ENCODE data around the gene NGLY1. TPM values are rescaled to one million over a fixed set of nuclear protein-coding genes. Genes with fewer than 3 reads are reported as not detected.

The NGLY1 gene
- total and polyA plus RNA-seq, 9 of the 15 experiments (the other 6 are each of a cell fraction or from before 2014, with no cell fraction given), result 52.2 to 124 (median 87.6) TPM

GRCh38 chr3:25679166-25679565, 104.1 kb downstream of the NGLY1 start:
- H3K27ac ChIP-seq (ENCODE audit: extremely low read depth, low read depth, low read length), result no peak overlapping the region
- intact Hi-C loops (cut with micrococcal nuclease) (no loop called here), in situ Hi-C loops (cut with MboI) (no loop called here)
- no peak overlapping the region for H3K9ac ChIP-seq (ENCODE audit: insufficient read depth in 1 of 2, low read depth in 2 of 2, low read length in 2 of 2)
- ChIA-PET POLR2A (no interaction called here), CTCF (ENCODE audit: low intra/inter-chr PET ratio) (no interaction called here)
- H2AFZ ChIP-seq (ENCODE audit: low read depth, low read length), result no peak overlapping the region
- peaks cover 0 to 6% of the 10 kb centered on the region in 2 experiments; a peak in 2 of 5 replicates for H3K27me3 ChIP-seq (ENCODE audit: control insufficient read depth in 2 of 2, insufficient read depth in 2 of 2, low read length in 2 of 2)
- no peak overlapping the region for H3K4me2 ChIP-seq (ENCODE audit: insufficient read depth, low read length)
- FAIRE-seq (no peak), DNase-seq (ENCODE audit: extremely low read depth in 1 of 4, low spot score in 3 of 4) (no peak), ATAC-seq (no peak)
- no peak overlapping the region for H3K4me3 ChIP-seq
- TF ChIP-seq ZFP1 (CRISPR knock-in tag; IDR thresholded peaks at IDR 0.05) (no peak), KDM1A (IDR thresholded peaks at IDR 0.05) (peak in 1 of 2 experiments; percentile 16; a peak in 1 of 4 replicates), HDAC3 (IDR thresholded peaks at IDR 0.05; ENCODE audit: borderline replicate concordance, partially characterized antibody) (no peak)
- no peaks in the 10 kb centered on the region for H3K9me1 ChIP-seq (ENCODE audit: control insufficient read depth, insufficient read depth, low read length)
- H3K36me3 ChIP-seq (ENCODE audit: control insufficient read depth, insufficient read depth, low read length), result no peaks in the 10 kb centered on the region
- no peaks in the 10 kb centered on the region for H3K9me3 ChIP-seq (replicated peaks; ENCODE audit: control insufficient read depth, insufficient read depth, low read depth, low read length)
- peaks cover 2 to 5% of the 10 kb centered on the region in 2 experiments; a peak in 1 of 5 replicates for H3K4me1 ChIP-seq (replicated peaks in 1 of 2; ENCODE audit: control insufficient read depth in 2 of 2, insufficient read depth in 2 of 2, low read length in 2 of 2)
- 0% methylated on average over 1 of the region's 2 CpGs for WGBS (ENCODE audit: insufficient coverage, low coverage, missing lambda C conversion rate)
- H4K20me1 ChIP-seq (replicated peaks; ENCODE audit: control insufficient read depth, insufficient read depth, low read length), result no peaks in the 10 kb centered on the region
- BruUV-seq (replicated peaks), result no TSS peak
- H3K79me2 ChIP-seq (ENCODE audit: control insufficient read depth, insufficient read depth, low read length), result no peaks in the 10 kb centered on the region

DNA sequence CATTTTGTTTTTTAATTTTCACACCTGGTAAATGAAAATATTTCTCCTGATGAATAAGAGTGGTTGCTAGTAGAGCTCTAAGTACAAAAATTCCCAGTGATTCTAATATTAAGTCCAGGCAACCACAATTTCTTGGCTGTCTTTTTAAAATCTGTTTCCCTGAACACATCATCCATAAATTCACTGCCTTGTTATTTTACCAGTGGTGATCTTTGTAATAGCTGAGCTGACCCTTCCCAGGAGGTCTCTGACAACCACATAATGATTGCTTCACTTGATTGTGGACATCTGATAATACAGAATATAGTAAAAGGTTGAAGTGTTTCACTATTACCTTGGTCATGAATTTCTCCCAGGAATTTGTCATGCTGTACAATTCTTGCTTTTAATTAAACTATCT, 104.7 kb downstream of the NGLY1 start:
- CTCF ChIA-PET (ENCODE audit: low intra/inter-chr PET ratio), result no interaction called here
- Histone ChIP-seq H3K9me1 (ENCODE audit: control insufficient read depth, insufficient read depth, low read length) (no peaks in the 10 kb centered on the region), H3K9ac (ENCODE audit: insufficient read depth in 1 of 2, low read depth in 2 of 2, low read length in 2 of 2) (no peak overlapping the region), H2AFZ (ENCODE audit: low read depth, low read length) (no peak overlapping the region), H3K36me3 (ENCODE audit: control insufficient read depth, insufficient read depth, low read length) (no peaks in the 10 kb centered on the region), H4K20me1 (replicated peaks; ENCODE audit: control insufficient read depth, insufficient read depth, low read length) (no peaks in the 10 kb centered on the region), H3K4me3 (no peak overlapping the region), H3K9me3 (replicated peaks; ENCODE audit: control insufficient read depth, insufficient read depth, low read depth, low read length) (no peaks in the 10 kb centered on the region), H3K27me3 (ENCODE audit: control insufficient read depth in 2 of 2, insufficient read depth in 2 of 2, low read length in 2 of 2) (peaks cover 0 to 12% of the 10 kb centered on the region in 2 experiments; a peak in 2 of 5 replicates), H3K79me2 (ENCODE audit: control insufficient read depth, insufficient read depth, low read length) (no peaks in the 10 kb centered on the region), H3K4me1 (replicated peaks in 1 of 2; ENCODE audit: control insufficient read depth in 2 of 2, insufficient read depth in 2 of 2, low read length in 2 of 2) (peaks cover 2 to 5% of the 10 kb centered on the region in 2 experiments; a peak in 1 of 5 replicates), H3K27ac (ENCODE audit: extremely low read depth, low read depth, low read length) (no peak overlapping the region), H3K4me2 (ENCODE audit: insufficient read depth, low read length) (no peak overlapping the region)
- ATAC-seq (no peak), DNase-seq (ENCODE audit: extremely low read depth in 1 of 4, low spot score in 3 of 4) (no peak), FAIRE-seq (no peak)
- POLR2A ChIA-PET, result no interaction called here
- no TSS peak for BruUV-seq (replicated peaks)
- no peak for TF ChIP-seq MED1 (CRISPR knock-in tag; IDR thresholded peaks at IDR 0.05; ENCODE audit: borderline replicate concordance)
- TF ChIP-seq E2F3 (CRISPR knock-in tag; IDR thresholded peaks at IDR 0.05), result no peak
- no peak for TF ChIP-seq MEF2A (IDR thresholded peaks at IDR 0.05; ENCODE audit: control insufficient read depth, low read depth, low read length)
- no peak for TF ChIP-seq THRA (IDR thresholded peaks at IDR 0.05)
- no peak for TF ChIP-seq CHD2 (IDR thresholded peaks at IDR 0.05; ENCODE audit: low read depth, low read length)
- no peak for TF ChIP-seq GATAD2B (IDR thresholded peaks at IDR 0.05; ENCODE audit: borderline replicate concordance)
- TF ChIP-seq XRCC3 (IDR thresholded peaks at IDR 0.05), result no peak
- no peak for TF ChIP-seq NCOA1 (IDR thresholded peaks at IDR 0.05; ENCODE audit: low read depth)
- no peak for TF ChIP-seq NONO (IDR thresholded peaks at IDR 0.05; ENCODE audit: low read depth in 2 of 2, low read length in 1 of 2)
- intact Hi-C loops (cut with micrococcal nuclease), result no loop called here
- in situ Hi-C loops (cut with MboI), result no loop called here
